H1 (cell line): ENCODE measurements around the gene UCN. TPM values are rescaled to one million over a fixed set of nuclear protein-coding genes. Genes with fewer than 3 reads are reported as not detected.
A peak's percentile ranks its signal among the peaks of the same experiment; 100 is the strongest.

ENCODE experiments used
- CTCF ChIA-PET: fragments of 300-600 bp; sonication (Branson Sonifier 250); formaldehyde crosslinking; loops from one replicate; lab custom pipeline; 2021; ENCODE audit not compliant: partially characterized antibody; lab: Charles Lee
- POLR2A ChIA-PET: fragments of 300-600 bp; sonication (Branson Sonifier 250); formaldehyde crosslinking; loops from one replicate; lab custom pipeline; 2021; ENCODE audit warnings: inconsistent platforms; ENCODE audit not compliant: partially characterized antibody; lab: Charles Lee
- DNase-seq, 2 experiments: peaks; one replicate each; pipeline versions ENCODE4 v3.0.0 to v3.0.0-alpha.2; 2010 to 2022; ENCODE audit warnings: low spot score in 2 of 2, low read depth in 1 of 2, mixed read lengths in 1 of 2
- FAIRE-seq: peaks from 2 replicates; lab custom pipeline; 2011; peaks lifted over from hg19 to GRCh38; lab: Jason Lieb, UNC
- H2AFZ ChIP-seq: 2 replicates; pipeline ENCODE4 v1.8.1; 2012; ENCODE audit warnings: low read length, inconsistent platforms
- H2AK5ac ChIP-seq: 2 replicates; pipeline ENCODE4 v1.6.1; 2013; ENCODE audit warnings: low read depth, low read length
- H2BK120ac ChIP-seq: replicated peaks from 2 replicates; pipeline ENCODE3; 2013; ENCODE audit warnings: low read depth, low read length, inconsistent platforms
- H2BK12ac ChIP-seq: 2 replicates; pipeline ENCODE4 v1.6.1; 2013; ENCODE audit warnings: low read depth, low read length
- H2BK15ac ChIP-seq: 2 replicates; pipeline ENCODE4 v1.6.1; 2013; ENCODE audit warnings: low read length
- H2BK20ac ChIP-seq: 2 replicates; pipeline ENCODE4 v1.6.1; 2013; ENCODE audit warnings: low read length
- H2BK5ac ChIP-seq: 2 replicates; pipeline ENCODE4 v1.6.1; 2013; ENCODE audit warnings: low read depth, low read length
- H3K14ac ChIP-seq: 2 replicates; pipeline ENCODE4 v1.6.1; 2013; ENCODE audit warnings: inconsistent platforms; ENCODE audit not compliant: insufficient read length
- H3K18ac ChIP-seq: 2 replicates; pipeline ENCODE4 v1.6.1; 2013; ENCODE audit warnings: low read length; ENCODE audit errors: extremely low read depth
- H3K23ac ChIP-seq: 2 replicates; pipeline ENCODE4 v1.6.1; 2013; ENCODE audit warnings: inconsistent platforms; ENCODE audit not compliant: insufficient read length
- H3K23me2 ChIP-seq: 2 replicates; pipeline ENCODE4 v1.6.1; 2013; ENCODE audit warnings: low read depth, low read length
- H3K27ac ChIP-seq: 2 replicates; pipeline ENCODE4 v1.6.1; 2011; ENCODE audit warnings: low read depth, low read length, inconsistent platforms
- H3K27me3 ChIP-seq, 4 experiments: replicated peaks in 1 of 4; 1 replicate in 1 of 4; 2 replicates in 3 of 4; pipeline versions ENCODE4 v1.6.1 to v1.8.1; 2011 to 2013; ENCODE audit warnings: low read length in 3 of 4, mild to moderate bottlenecking in 3 of 4, inconsistent platforms in 2 of 4, mixed read lengths in 2 of 4, moderate library complexity in 1 of 4; ENCODE audit not compliant: control insufficient read depth in 3 of 4, insufficient read depth in 3 of 4; ENCODE audit errors: extremely low read depth in 1 of 4
- H3K36me3 ChIP-seq, 4 experiments: 2 replicates each; pipeline versions ENCODE4 v1.6.1 to v1.8.1; 2011 to 2013; ENCODE audit warnings: mild to moderate bottlenecking in 4 of 4, low read length in 3 of 4, moderate library complexity in 2 of 4, control low read depth in 1 of 4, inconsistent platforms in 1 of 4; ENCODE audit not compliant: insufficient read depth in 4 of 4, control insufficient read depth in 2 of 4
- H3K4ac ChIP-seq: replicated peaks from 2 replicates; pipeline ENCODE3; 2013; ENCODE audit warnings: low read length, low read depth, mixed read lengths, inconsistent platforms; ENCODE audit not compliant: insufficient read length
- H3K4me1 ChIP-seq, 4 experiments: replicated peaks in 1 of 4; 1 replicate in 1 of 4; 2 replicates in 3 of 4; pipeline versions ENCODE4 v1.6.1 to v1.8.1; 2011 to 2013; ENCODE audit warnings: low read length in 3 of 4, inconsistent platforms in 2 of 4, mixed read lengths in 1 of 4; ENCODE audit not compliant: insufficient read depth in 4 of 4, control insufficient read depth in 3 of 4
- H3K4me2 ChIP-seq, 2 experiments: 2 replicates each; pipeline versions ENCODE4 v1.6.1 to v1.8.1; 2011 to 2013; ENCODE audit warnings: low read depth in 2 of 2, low read length in 2 of 2, control low read depth in 1 of 2, inconsistent platforms in 1 of 2, mild to moderate bottlenecking in 1 of 2; ENCODE audit not compliant: insufficient read depth in 1 of 2
- H3K4me3 ChIP-seq, 4 experiments: fragments of 200-600, 300-600 bp in 1 of 4; sonication (generic), shearing (Covaris generic), sonication (Bioruptor Twin) in 1 of 4; 2 replicates each; pipeline versions ENCODE4 v1.5.1 to v1.8.1; 2011 to 2016; ENCODE audit warnings: low read length in 4 of 4, low read depth in 3 of 4, control low read depth in 2 of 4, inconsistent platforms in 2 of 4, mild to moderate bottlenecking in 2 of 4, mixed read lengths in 1 of 4, moderate library complexity in 1 of 4; ENCODE audit not compliant: insufficient read depth in 2 of 4; ENCODE audit errors: extremely low read depth in 1 of 4
- H3K56ac ChIP-seq: replicated peaks from 2 replicates; pipeline ENCODE3; 2013; ENCODE audit warnings: low read depth, mild to moderate bottlenecking, mixed read lengths, low read length, inconsistent platforms; ENCODE audit not compliant: insufficient read length
- H3K79me1 ChIP-seq: 2 replicates; pipeline ENCODE4 v1.6.1; 2013; ENCODE audit warnings: low read depth, low read length, control low read depth
- H3K79me2 ChIP-seq, 2 experiments: 2 replicates each; pipeline versions ENCODE4 v1.6.1 to v1.8.1; 2012 to 2013; ENCODE audit warnings: low read length in 2 of 2, mild to moderate bottlenecking in 2 of 2, inconsistent platforms in 1 of 2; ENCODE audit not compliant: insufficient read depth in 2 of 2, control insufficient read depth in 1 of 2
- H3K9ac ChIP-seq, 4 experiments: replicated peaks in 1 of 4; 1 replicate in 1 of 4; 2 replicates in 3 of 4; pipeline versions ENCODE4 v1.6.1 to v1.8.1; 2011 to 2013; ENCODE audit warnings: low read depth in 3 of 4, low read length in 3 of 4, control low read depth in 2 of 4, mild to moderate bottlenecking in 2 of 4, moderate library complexity in 2 of 4, inconsistent platforms in 1 of 4; ENCODE audit errors: extremely low read depth in 1 of 4
- H3K9me3 ChIP-seq, 2 experiments: 2 replicates each; pipeline versions ENCODE4 v1.6.1 to v1.8.1; 2012 to 2013; ENCODE audit warnings: mild to moderate bottlenecking in 2 of 2, moderate library complexity in 2 of 2, control low read depth in 1 of 2, inconsistent platforms in 1 of 2, low read depth in 1 of 2, low read length in 1 of 2, mixed read lengths in 1 of 2; ENCODE audit not compliant: insufficient read depth in 2 of 2
- H4K20me1 ChIP-seq, 2 experiments: replicated peaks in 1 of 2; 2 replicates each; pipeline versions ENCODE3 to v1.8.1; 2011 to 2013; ENCODE audit warnings: inconsistent platforms in 2 of 2, low read length in 2 of 2, mild to moderate bottlenecking in 1 of 2; ENCODE audit not compliant: insufficient read depth in 2 of 2, control insufficient read depth in 1 of 2
- H4K5ac ChIP-seq: 2 replicates; pipeline ENCODE4 v1.6.1; 2013; ENCODE audit warnings: low read length, low read depth, mixed read lengths, inconsistent platforms; ENCODE audit not compliant: insufficient read length
- H4K8ac ChIP-seq: 2 replicates; pipeline ENCODE4 v1.8.0; 2013; ENCODE audit warnings: mild to moderate bottlenecking, moderate library complexity, low read length, inconsistent platforms; ENCODE audit not compliant: insufficient read depth; ENCODE audit errors: extremely low read depth
- H4K91ac ChIP-seq: replicated peaks from 2 replicates; pipeline ENCODE3; 2013; ENCODE audit warnings: low read length, mixed read lengths, inconsistent platforms; ENCODE audit not compliant: insufficient read length
- E2F6 ChIP-seq: IDR thresholded peaks from 2 replicates; pipeline ENCODE4 v1.6.1; 2012; ENCODE audit warnings: inconsistent platforms
- KDM5A ChIP-seq: fragments of 200-600 bp; IDR thresholded peaks from 2 replicates; pipeline ENCODE4 v1.7.1; 2012; ENCODE audit warnings: mild to moderate bottlenecking, low read length, inconsistent platforms, mixed read lengths
- MAX ChIP-seq: IDR thresholded peaks from 2 replicates; pipeline ENCODE4 v1.6.1; 2012; ENCODE audit warnings: inconsistent platforms
- PHF8 ChIP-seq: fragments of 200-600 bp; sonication (generic); conservative IDR thresholded peaks from 2 replicates; pipeline ENCODE4 v1.7.1; 2012; ENCODE audit warnings: low read depth, mild to moderate bottlenecking, inconsistent platforms, low read length, moderate library complexity
- RNF2 ChIP-seq: fragments of 200-900, 300-1000 bp; sonication (generic); IDR thresholded peaks from 2 replicates; pipeline ENCODE4 v1.7.1; 2016; ENCODE audit warnings: borderline replicate concordance, low read depth, mild to moderate bottlenecking, antibody characterized with exemption, low read length; ENCODE audit not compliant: poor library complexity, severe bottlenecking; ENCODE audit errors: missing control alignments
- whole genome bisulfite sequencing, 2 experiments: shearing (Covaris generic) in 1 of 2; methylation state at CpG; one replicate each; pipeline versions ENCODE4 v1.1.6 to v1.1.7; 2013 to 2015; ENCODE audit warnings: low lambda C conversion rate in 2 of 2, mixed read lengths in 2 of 2, inconsistent platforms in 1 of 2, low coverage in 1 of 2, missing lambda C conversion rate in 1 of 2; ENCODE audit not compliant: insufficient replicate concordance in 2 of 2, insufficient coverage in 1 of 2, insufficient read length in 1 of 2; ENCODE audit errors: extremely low coverage in 1 of 2, missing lambda C conversion rate in 1 of 2; 5-methylcytosine and 5-hydroxymethylcytosine counted together
- polyA plus RNA-seq, 7 experiments: library from polyadenylated mRNA; depleted of rRNA in 3 of 7; stranded (reverse) in 5 of 7; unstranded in 2 of 7; fragments of >200 nt in 5 of 7; fragments of 200-250 nt in 2 of 7; gene quantifications; 1 replicate in 5 of 7; 2 replicates in 1 of 7; 4 replicates in 1 of 7; pipeline versions ENCODE4 v1.2.1 to v1.2.3, GENCODE V29; 2011 to 2013; ENCODE audit warnings: missing spikeins in 2 of 7, mixed read lengths in 2 of 7
- total RNA-seq: library from RNA; stranded (reverse); fragmentation: NEBNext Ultra II Directional; extraction: Animal tissue kit (Norgen Biotek cat#: 25700); gene quantifications from 2 replicates; pipeline ENCODE4 v1.2.1, GENCODE V29; 2021

Gene UCN
- total and polyA plus RNA-seq, 2 of the 8 experiments (the other 6 are each of a cell fraction or from before 2014, with no cell fraction given), result 0.35 TPM; not detected in 1

GRCh38 chr2:27306136-27306535 lies 2.1 kb downstream of the UCN start:
- Histone ChIP-seq H4K5ac (no peak overlapping the region), H2BK5ac (no peak overlapping the region), H3K23me2 (peaks cover 10% of the 10 kb centered on the region; the same call in 1 of the 2 replicates), H3K4me2 (peak overlapping the region; percentile 63 to 69), H3K4ac (no peak overlapping the region), H3K27me3 (peaks cover 29 to 41% (median 39%) of the 10 kb centered on the region in 4 experiments), H3K36me3 (peaks cover 0 to 4% (median 0%) of the 10 kb centered on the region in 4 experiments; a peak in 1 of 8 replicates), H4K8ac (peak overlapping the region; percentile 9), H3K27ac (no peak overlapping the region), H3K79me1 (no peaks in the 10 kb centered on the region), H2BK15ac (peak overlapping the region; percentile 81; the same call in 1 of the 2 replicates), H4K20me1 (peaks cover 4 to 11% of the 10 kb centered on the region in 2 experiments), H2BK20ac (0 out of 2 replicates have a peak overlapping the region, but pooled peaks have one; percentile 48), H3K23ac (no peak overlapping the region), H3K14ac (no peak overlapping the region), H2BK120ac (no peak overlapping the region), H3K4me3 (peak overlapping the region in 2 of 4 experiments; percentile 26 to 51; a peak in 4 of 8 replicates), H3K56ac (no peak overlapping the region), H3K9me3 (no peaks in the 10 kb centered on the region; a peak in 1 of 4 replicates), H3K18ac (peak overlapping the region; percentile 95), H3K9ac (no peak overlapping the region), H3K79me2 (no peaks in the 10 kb centered on the region), H2AK5ac (no peak overlapping the region), H3K4me1 (peaks cover 0 to 28% (median 14%) of the 10 kb centered on the region in 4 experiments; a peak in 5 of 7 replicates), H2BK12ac (peak overlapping the region; percentile 29; the same call in 1 of the 2 replicates), H2AFZ (no peak overlapping the region), H4K91ac (peak overlapping the region; percentile 73)
- DNase-seq, result no peak
- no peak for FAIRE-seq
- CTCF ChIA-PET, result interaction anchor here (0.5 to 12.3 kb wide), 7 partner anchors 15 to 464 kb away, joined by 3 to 413 read pairs (median 9); partner anchors contain the start of genes DNAJC5G, MPV17 and TRIM54
- WGBS, 2 experiments, result 82% methylated on average over 10 of the region's 26 CpGs; no CpG with 5 or more reads in 1 of the 2 experiments
- TF ChIP-seq MAX (peak; percentile 58), PHF8 (no peak), KDM5A (no peak), RNF2 (no peak), E2F6 (peak; percentile 51; the same call in 1 of the 2 replicates)
- POLR2A ChIA-PET, result interaction anchor here (0.8 to 8.8 kb wide), 6 partner anchors 9 to 57 kb away, joined by 3 to 105 read pairs (median 4); partner anchors contain the start of gene MPV17
